Measurements from ENCODE around the gene F5.

Gene F5

DNA sequence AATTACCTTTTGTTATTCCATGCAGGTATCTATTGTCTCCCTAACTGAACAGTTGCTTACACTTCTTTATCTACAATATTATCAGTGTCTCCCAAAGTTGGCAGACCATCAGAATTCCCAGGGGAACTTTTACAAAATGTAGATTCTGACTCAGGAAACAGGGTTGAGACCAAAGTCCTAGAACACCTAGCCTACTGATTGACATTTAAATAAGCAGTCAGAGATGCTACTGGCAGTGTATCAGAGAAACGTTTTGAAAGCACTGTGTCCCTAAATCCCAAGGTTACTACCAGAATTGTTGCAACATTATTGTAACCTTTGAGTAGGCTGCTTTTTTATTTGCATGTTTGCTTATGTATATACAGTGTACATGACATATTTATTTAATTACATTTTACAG, 1.8 kb upstream of the F5 start:
- no peak for DNase-seq

DNA sequence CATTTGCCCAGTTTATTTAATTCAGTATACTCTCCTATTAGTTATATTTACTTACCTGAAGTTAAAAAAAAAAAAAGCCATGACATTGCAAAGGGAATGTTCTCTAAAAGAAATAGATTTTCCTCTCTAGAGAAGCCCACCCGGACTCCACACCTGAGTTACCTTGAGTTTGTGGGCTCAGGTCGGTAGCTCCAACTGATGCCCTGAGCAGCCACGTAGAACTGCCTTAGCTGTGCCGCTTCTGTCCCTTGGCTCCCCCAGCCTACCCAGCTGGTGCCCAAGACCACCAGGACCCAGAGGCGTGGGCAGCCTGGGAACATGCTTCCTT, 250 bp downstream of the F5 start:
- DNase-seq = no peak

DNA sequence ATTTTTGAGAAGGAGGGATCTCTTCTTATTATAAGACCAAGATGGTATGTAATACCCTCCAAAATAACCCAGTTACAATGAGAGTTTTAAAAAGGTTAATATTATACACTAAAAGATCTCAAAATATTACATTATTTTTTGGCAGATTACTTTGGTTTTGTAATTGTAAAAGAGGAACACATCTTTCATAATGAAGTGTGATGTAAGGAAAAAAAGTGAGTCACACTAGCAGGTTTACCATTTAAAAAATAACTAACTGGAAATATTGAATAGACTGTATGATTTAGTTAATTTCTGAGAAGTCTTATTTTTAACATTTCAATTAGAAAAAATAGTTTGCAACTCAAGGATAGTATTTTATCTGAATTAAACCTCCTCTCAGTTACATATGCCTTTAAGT, 1.1 kb downstream of the F5 start:
- DNase-seq = no peak

DNA sequence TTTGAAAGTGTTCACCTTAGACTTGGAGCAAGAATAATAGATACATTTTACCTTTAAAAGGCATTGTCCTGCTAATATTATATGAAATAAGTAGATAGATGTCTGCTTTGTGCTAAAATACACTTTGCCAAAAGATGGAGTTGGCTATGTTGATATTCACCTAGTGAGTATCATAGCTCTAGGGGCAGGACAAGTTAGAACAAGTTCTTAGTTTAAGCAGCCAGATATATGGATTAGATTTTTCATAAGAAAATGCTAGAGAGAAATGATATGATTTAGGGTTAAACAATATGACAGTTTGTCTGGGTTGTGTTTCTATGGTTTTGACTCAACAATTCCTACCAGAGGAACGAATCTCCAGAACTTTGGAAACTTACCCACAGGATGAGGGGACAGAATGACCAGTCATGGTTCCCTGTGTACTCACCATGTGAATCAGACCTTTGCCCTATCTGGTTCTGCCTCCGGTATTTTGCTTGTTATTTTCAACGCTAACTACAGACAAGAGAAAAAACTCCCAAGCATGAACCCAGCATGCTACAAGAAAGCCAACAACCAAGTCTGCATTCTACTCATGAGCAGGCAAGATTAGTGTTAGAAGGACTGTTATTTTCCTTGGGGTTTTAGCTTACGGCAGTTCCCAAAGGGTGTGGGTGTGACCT, 1.7 kb downstream of the F5 start:
- DNase-seq = peak; percentile 31 to 33

DNA sequence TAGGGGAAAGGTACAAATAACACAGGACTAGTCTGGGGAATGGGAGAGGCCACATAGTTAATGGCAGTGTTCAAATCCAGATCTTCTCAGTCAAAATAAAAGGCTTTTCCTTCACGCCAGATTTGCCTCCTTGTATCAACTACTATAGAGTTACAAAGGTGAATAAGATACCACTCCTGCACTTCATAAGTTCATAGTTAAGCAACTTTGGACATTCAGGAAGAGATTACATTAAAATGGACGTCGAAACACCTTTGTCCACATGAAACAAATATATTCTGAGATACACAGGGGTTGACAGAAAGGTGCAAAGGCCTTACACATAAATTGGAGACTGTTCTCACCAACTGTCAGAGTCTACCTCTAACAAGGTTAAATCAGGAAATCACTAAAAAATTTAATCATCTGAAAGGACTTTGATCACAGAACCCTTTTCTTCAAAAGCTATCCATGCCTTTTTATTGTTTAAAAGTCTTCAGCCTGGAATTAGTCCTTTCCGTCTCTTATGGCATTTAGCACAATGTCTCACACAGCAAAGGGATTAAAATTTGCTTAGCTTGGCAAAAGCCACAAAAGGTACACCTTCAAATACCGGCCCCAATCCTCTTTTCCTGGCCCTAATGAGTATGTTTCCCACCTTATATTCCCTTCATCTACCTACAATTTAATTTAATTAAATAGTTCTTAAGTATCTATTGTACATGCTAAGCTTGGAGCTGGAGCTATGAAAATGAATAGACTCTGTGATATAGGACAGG, 8.1 kb downstream of the F5 start:
- no peak for DNase-seq

DNA sequence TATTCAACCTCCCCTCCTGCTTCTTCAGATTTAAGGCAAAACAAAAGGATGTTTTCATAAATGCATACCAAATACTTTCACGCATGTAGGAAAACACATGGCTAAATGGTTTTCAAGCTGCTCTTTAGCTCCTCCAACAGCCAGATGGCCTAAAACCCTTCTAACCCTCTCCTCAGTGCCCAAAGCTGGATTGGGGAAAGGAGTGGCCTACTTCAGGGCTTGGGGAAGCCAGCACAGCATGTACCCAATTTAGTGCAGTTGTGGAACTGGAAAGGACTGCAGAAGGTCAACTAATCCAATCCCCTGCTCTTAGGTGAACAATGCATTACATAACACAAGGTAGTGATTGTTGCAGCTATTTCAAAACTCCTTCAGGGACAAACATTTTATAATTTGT, 9.3 kb downstream of the F5 start:
- DNase-seq = no peak

DNA sequence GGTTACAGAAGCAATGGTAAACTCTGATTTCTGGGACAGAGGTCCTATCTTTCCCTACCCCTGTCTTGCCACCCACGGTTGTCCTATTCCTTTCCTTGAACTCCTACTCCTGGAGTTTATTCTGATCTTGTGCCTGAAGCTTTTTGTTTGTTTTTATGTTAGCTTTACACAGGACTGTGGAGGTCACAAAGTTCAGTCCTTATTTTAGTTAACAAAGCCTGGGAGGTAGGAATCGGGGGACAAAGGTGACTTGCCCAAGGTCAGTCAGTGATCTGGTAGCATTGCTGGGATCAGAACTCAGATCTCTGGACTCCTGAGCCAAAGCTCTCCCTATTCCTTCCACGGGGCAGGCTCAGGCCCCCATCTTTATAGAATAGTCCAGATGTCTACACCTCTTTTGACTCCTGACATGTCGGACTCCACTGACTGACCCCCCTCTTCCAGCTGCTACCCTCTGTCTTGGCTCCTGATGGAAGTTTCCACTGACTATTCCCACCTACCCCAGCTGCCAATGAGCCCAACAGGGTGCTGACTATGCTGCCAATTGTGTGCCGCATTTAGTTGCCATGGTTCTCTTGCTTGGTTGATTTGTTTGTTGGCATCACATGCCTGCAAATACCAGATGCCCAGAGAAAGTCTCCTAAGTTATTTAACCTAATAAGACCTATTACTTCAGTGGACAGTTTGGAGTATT, 9.9 kb downstream of the F5 start:
- DNase-seq = no peak

DNA sequence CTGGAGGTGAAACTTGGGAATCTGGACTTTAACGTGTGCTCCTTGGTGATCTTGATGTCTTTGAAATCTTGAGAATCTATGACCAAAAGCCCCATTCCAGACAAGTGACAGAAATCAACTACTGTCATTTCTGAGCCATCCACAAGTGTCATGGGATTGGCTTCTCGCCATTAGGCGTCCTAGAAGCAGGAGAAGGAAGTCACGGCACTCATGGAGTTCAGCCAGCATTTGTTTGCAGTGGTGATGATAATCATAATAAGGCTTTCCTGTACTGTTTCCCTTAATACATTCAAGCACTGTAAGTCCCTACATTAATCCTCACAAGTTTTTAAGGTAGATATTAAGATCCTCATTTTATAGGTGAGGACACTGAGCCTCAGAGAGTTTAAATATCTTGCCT, 11.9 kb downstream of the F5 start:
- DNase-seq = no peak

DNA sequence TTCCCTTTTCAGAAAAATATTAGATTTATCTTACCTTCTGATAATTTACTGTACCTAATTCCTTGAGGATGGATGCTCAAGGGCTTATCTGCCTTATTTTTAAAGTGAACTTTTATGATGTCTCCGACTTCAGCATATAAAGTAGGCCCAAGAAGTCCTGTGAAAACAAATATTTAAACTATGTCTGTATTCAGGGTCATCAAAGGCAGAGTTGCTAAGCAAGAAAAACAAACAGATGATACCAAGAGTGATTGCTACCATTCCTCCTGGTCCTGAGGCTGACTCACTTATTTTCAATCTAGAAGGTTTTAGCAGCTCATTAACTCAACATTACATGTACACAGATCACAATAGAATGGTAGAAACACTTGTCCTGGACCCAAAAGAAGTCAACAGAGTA, 14.1 kb downstream of the F5 start:
- DNase-seq = no peak

DNA sequence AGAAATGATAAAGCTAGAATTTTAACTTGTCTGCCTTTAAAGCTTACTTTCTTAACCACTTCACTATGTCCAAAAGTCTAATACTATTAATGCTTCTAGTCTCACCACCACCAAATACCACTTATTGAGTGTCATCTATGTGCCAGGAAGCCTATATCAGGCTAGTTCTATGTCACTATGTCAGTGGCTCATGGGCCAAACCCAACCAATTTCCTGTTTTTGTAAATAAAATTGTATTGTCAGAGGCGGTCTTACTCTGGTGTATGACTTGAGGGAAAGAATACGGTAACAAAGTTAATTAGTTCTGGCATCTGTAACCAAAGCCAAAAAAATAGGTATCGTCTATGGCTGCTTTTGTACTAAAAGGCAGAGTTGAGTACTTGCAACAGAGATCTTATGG, 14.8 kb downstream of the F5 start:
- no peak for DNase-seq

DNA sequence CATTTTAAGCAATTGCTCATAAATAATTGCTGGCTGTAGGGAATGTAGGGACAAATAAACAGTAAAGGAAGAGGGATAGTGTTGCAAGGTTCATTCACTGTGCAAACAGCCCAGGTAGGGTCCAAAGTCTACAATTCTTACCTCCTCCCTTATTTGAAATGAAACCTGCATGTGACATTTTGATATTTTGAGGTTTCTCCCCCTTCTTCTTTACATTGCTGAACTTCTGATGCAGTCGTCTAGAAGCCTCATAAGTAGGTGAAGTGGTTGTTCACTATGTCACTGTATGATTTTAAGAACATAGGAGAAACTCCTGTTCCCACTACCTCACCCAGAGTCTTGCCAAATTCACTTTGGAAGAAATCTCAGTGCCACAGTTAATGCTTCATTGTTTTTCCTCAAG, 16.1 kb downstream of the F5 start:
- DNase-seq = no peak

DNA sequence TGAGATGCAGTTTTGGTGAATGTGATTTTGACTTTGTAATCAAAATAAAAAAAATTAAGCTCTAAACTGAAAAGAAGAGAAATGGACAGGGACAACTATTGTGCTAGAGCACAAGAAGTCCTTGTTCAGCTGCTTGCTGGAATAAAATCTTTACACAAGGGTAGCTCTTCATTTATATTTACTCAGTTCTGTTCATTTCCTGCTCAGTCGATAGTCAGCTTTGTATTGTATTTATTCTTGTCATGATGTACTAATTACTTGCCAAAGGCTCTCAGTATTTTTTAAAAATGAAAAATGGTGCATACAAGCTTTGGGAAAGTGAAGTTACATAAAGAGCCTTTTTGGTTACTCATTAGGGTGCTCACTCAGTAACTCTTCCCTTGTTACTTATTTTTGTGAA, 17.8 kb downstream of the F5 start:
- no peak for DNase-seq

DNA sequence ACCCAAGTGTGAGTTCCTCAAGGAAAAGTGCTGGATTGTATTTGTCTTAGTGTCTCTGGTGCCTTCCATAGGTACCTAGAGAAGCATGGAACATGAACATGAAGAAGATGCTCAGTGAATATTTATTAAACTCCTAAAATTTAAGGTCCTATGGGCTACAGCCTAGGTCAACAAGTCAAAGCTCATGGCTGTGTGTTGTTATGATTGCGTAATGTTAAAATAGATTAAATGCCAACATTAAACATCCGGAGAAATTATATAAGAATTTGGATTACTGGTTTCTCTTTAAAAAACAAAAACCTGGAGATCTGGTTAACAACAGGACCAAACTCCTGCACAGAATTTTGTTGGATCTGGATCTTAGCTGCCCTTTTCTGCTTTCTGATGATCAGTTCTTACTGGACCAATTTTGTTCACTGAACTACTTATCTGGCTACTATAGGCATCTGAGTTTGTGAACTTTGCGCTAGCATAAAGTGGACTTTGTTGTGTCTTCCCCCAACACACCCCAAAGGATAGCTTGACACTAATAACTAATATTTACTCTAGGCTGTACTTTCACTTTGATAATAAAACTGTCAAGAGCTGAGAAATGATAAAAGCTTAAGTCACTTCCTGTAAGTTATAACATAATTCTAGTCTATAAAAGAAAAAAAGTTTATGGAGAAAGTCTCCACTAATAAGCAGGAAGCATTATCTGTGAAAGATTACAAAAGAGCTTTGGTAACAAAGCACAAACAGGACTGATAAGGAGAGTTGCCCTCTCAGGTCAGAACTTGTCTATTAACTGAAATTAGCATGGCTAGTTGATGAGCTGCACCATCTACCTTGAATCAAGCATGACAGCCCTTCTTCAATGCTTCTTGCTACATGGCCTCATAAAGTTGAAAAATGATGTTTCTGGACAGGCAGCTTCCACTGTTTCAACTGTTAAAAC, 20.7 kb downstream of the F5 start:
- DNase-seq = no peak

DNA sequence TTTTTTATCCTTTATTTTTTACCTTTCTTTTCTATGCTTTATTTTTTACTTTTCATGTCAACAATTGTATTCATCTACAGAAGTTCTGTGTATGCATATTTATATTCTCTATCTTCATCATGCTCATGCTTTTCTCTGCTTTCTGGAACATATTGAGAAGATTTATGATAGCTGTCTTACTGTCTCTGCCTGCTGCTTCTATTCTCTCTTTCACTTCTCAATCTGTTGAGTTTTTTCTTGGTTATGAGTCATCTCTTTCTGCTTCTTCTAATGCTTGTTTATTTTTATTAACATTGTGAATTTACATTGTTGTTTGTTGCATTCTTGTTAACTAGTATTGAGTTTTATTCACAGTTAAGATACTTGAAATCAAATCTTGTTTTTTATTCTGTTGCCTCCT, 22.6 kb downstream of the F5 start:
- DNase-seq = no peak

DNA sequence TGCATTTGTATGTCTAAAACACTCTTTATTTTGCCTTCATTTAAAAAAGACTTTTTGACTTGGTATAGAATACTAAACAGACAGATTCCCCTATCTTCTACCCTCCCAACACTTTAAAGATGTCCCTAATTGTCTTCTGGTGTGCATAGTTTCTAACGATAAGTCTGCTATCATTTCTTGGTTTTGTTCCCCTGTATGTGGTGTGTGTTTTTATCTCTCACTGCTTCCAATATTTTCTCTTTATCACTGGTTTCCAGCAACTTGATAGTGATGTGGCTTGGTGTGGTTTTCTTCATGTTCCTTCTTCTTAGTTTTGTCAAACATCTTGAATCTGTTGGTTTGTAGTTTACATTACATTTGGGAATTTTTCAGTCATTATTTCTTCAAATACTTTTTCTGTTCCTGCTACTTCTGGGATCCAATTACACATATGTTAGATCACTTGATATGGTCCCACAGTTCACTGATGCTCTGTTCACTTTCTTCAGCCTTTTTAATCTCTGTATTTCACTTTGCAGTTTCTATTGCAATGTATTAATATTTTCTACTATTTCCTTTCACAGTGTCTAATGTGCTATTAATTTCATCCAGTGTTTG, 23.2 kb downstream of the F5 start:
- DNase-seq = no peak

DNA sequence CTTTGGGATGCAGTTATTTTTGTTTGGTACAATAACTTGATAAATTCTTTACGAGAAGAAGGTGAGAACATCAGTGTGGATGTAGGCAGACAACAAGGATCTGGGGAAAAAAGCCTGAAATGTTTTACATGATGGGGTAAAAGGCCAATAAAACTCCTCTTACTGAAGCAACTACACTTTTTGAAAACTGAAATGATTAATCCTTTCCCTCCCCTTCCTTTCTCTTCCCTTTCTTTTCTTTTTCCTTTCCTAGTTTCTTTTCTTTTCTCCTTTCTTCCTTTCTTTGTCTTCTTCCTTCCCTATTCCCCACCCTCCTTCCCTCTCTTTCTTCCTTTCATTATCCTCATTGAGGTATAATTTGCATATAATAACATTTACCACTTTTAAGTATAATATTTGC, 24.6 kb downstream of the F5 start:
- no peak for DNase-seq

DNA sequence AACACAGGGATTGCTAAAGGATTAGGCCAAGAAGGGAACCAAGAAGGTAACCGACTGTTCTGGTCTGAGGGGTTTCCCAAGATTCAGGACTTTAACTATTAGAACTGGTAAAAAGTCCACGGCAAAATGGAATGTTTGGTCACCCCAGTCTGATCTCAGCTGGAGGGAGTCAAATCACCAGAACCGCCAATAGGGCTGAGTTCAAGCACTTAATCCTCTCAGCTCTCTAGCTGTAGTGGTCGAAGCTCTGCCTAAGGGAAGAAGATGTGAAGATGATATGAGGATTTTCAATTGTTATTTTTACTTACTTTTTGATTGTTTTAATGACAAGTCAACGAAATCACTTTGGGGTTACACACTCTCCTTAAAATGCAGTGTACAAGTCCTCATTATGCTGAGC, 29.1 kb downstream of the F5 start:
- DNase-seq = no peak

DNA sequence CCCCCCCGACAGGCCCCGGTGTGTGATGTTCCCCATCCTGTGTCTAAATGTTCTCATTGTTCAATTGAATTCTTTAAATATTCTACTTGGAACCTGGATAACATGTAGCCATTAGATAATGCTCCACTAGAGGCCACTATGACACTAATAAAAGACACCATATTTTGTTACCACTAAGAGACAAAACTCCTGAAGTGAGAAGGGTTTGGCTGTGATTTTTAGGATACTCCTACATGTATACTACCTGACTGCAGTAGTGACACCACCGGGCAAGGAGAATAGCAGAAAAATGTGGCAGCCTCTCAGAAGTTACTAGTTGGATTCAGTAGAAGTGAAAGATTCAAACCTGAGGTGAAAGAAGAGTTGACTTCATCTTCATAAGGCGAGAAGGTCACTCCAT, 36.0 kb downstream of the F5 start:
- DNase-seq = peak in 1 of 2 donors; percentile 3

DNA sequence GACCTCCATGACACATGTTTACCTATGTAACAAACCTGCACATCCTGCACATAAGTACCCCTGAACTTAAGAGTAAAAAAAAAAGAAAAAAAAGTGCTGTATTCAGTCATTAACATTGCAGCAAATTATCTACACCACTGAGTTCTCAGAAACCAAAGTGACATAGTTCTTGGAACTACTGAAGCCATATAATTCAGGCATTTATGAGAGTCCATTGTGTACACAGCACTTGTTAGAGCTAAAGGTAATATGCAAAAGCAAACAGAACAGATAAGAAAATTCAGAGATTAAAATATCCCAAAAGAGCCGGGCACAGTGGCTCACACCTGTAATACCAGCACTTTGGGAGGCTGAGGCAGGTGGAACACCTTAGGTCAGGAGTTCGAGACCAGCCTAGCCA, 38.0 kb downstream of the F5 start:
- no peak for DNase-seq

DNA sequence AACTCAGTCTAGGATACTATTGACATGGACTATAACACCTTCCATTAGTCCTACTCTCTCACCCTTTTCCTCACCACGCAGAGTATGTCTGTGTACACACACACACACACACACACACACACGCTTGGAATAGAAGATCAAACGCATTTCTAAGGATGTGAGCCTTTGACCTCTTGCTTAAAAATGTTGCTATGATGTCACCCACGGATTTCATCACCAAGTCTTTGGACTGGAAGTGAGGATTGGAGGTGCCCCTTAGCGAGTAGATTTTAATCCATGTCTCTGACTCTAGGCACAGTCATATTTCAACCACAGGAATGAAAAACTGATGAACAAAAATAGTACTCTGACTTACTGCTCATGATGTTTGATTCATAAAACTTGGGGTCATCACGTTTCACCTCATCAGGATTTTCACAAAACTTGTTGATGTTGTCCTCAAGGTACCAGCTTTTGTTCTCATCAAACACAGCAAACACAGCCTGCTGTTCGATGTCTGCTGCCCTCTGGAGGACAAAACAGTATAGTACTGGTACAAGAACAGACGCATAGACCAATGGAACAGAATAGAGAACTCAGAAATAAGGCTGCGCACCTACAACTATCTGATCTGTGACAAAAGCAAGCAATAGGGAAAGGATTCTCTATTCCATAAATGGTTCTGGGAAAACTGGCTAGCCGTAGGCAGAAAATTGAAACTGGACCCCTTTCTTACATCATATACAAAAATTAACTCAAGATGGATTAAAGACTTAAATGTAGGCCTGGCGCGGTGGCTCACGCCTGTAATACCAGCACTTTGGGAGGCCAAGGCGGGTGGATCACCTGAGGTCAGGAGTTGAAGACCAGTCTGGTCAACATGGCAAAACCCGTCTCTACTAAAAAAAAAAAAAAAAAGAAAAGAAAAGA, 39.9 kb downstream of the F5 start:
- peak; percentile 41 to 68 for DNase-seq

DNA sequence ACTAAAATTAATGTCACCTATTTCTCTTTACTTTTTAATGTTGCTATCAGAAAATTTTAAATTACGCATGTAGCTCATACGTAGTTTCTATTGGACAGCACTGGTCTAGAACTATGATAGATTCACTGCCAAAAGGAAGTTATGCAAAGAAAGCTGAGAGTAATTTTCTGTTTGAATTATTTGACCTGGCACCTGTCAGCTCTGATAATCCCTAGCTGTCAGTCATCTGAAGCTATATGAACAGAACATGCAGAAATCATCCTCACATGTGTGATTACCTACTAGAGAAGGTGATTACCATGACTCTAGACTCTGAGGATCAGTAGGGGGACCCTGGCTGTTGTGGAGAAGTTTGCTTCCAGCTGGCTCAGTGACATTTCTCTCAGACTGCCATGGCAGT, 40.8 kb downstream of the F5 start:
- DNase-seq = no peak
